ENCODE results near the gene EAF1.
"Not testable (repeated sequence)": the region's sequence is repeated elsewhere in the genome, so short reads cannot be mapped to it uniquely, and the experiment has no call there.

EAF1 gene

DNA sequence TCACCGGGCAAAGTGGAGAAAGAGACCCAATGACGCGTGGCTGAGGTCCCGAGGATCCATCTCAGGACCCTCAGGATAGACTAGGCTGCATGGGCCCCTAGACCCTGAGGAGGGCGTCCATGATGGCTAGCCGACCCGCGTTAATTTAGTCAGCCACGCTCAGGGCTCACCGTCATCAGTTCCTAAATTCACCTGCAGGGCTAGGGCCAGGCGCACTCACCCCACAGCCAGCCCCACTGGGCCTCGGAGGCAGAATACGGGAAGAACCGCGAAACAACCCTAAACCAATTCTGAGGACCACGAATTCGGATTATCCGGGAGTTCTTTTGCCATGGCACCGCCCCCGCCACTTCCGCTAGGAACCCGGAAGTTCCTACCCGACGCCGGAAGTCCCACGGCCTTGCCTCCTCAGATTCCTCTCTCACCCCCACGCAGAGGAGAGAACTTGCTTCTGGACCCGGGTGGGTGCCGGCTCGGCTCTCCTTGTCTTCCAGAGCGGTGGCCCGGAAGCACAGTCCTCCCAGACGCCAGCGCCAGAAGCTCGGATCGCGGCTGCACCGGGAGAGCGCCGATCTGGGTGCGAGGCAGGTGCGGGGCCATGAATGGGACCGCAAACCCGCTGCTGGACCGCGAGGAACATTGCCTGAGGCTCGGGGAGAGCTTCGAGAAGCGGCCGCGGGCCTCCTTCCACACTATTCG, at the start of gene EAF1, which contains the start of gene METTL6:
Gene EAF1 (plus strand): TSS at position 417 of the 699 bp plus-strand sequence. CDS start 182 bp downstream, at position 599.
Gene METTL6 (minus strand): TSS at position 363 of the 699 bp plus-strand sequence. CDS start 1,033 bp downstream, outside the sequence.
- H3K4me1 Mint-ChIP-seq = peaks cover 30 to 56% of the 10 kb centered on the region in 2 donors
- H3K27me3 Mint-ChIP-seq = no peaks in the 10 kb centered on the region
- peaks cover 15 to 36% of the 10 kb centered on the region in 2 donors for H3K36me3 Mint-ChIP-seq
- no peaks in the 10 kb centered on the region for H3K9me3 Mint-ChIP-seq
- ATAC-seq (replicated peaks) = peak; percentile 94 to 96
- peak; percentile 80 for DNase-seq
- H3K27ac Mint-ChIP-seq = peak within 1 kb of the TSS; percentile 99
- peak within 1 kb of the TSS; percentile 96 for H3K4me3 Mint-ChIP-seq

DNA sequence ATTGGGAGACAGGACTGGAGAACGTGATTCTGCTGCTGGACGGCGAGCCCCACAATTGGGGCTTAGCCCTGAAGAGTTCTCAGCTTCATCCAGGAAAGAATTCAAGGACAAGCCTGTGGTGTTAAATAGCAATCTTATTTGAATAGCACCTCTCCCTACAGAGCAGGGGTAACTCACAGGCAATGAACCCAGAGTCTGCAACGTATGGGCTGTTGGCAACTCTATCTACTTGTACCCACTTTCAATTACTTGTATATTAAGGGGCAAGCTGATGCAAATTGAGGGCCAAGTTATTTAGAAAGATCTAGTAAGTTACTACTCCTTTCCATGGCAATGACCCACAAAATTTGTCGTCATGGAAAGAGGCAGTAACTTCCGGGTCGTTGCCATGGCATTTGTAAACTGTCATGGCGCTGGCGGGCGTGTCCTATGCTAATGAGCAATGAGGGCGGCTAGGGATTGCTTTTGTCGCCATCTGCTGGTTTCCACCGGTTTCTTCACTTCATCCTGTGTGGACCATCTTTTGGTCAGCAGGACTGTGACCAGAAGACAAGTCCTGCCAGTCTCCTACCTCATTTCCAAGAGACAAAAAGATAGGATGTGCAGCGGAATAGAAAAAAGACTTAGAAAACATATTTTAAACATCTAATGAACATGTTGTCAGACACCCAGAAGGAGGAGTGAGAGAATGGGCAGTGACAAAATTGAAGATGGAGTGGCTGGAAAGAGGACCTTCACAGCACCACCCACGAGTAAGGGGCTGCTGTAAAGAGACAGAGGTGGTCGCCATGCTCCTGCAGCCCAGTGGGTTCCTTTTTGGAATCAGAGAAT, 49.2 kb upstream of the EAF1 start:
- DNase-seq (peak; percentile 92), ATAC-seq (replicated peaks) (peak; percentile 95 to 98)
- no peak overlapping the region for H3K4me3 Mint-ChIP-seq
- H3K36me3 Mint-ChIP-seq = peaks cover 0 to 3% of the 10 kb centered on the region in 2 donors
- H3K9me3 Mint-ChIP-seq = no peaks in the 10 kb centered on the region
- H3K27ac Mint-ChIP-seq = peak overlapping the region; percentile 85
- H3K27me3 Mint-ChIP-seq = no peaks in the 10 kb centered on the region
- peaks cover 26 to 50% of the 10 kb centered on the region in 2 donors for H3K4me1 Mint-ChIP-seq

DNA sequence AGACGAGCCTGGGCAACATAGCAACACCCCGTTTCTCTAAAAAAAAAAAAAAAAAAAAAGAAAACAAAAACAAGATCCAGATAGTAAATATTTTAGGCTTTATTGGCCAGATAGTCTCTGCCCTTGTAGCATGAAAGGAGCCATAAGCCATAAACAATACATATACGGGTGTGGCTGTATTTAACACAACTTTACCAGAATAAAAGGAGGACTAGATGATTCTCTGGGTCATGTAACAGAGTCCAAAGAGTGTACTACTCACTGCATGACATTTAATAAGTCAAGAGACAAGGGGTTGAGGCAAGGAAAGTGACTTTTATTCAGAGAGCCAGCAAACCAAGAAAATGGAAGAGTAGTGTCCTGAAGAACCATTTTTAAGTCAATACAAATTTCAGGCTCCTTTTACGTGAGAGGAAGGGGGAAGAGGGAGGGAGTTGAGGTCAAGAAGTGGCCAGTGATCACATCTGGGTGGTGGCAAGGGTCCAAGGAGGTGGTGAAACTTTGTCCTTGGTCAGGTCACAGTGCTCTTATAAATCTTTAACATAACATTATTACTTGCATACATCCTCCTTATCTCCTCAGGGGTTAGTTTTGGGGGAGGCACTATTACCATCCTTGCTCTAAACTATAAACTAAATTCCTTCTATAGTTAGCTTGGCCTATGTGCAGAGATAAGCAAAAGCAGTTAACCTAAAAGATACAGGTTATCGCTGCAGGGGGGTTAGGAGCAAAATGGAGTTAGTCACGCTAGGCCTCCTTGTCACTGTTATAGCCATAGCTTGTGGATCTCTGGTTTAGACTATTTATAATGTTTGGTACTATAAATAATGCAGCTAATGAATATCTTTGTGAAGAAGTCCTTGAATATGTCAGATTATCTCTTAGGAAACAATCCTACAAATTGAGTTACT, 46.2 kb upstream of the EAF1 start:
- peaks cover 5 to 10% of the 10 kb centered on the region in 2 donors for H3K36me3 Mint-ChIP-seq
- no peak for ATAC-seq (replicated peaks)
- H3K9me3 Mint-ChIP-seq = peaks cover 5 to 9% of the 10 kb centered on the region in 2 donors

DNA sequence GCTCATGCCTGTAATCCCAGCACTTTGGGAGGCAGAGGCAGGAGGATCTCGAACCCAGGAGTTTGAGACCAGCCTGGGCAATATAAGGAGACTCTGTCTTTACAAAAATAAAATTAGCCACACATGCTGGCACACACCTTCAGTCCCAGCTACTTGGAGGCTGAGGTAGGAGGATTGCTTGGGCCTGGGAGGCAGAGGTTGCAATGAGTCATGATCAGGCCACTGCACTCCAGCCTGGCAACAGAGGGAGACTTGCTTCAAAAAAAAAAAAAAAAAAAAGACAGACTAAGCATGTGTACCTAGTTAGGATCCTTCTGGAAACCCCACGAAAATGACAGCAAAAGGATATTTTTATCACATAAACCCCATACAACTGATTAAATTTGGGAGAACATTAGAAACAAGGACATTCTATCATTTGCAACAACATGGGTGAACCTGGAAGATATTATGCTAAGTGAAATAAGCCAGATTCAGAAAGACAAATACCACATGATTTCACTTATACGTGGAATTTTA, 44.9 kb upstream of the EAF1 start:
- no peak for ATAC-seq (replicated peaks)
- Mint-ChIP-seq H3K4me3 (no peak overlapping the region), H3K9me3 (peaks cover 6 to 9% of the 10 kb centered on the region in 2 donors), H3K36me3 (peaks cover 5 to 18% of the 10 kb centered on the region in 2 donors), H3K27ac (peak overlapping the region; percentile 38), H3K27me3 (no peaks in the 10 kb centered on the region), H3K4me1 (peaks cover 47 to 69% of the 10 kb centered on the region in 2 donors)
- no peak for DNase-seq

More for the DNA sequence above, 46.2 kb upstream of the EAF1 start:
- no peak overlapping the region for H3K4me3 Mint-ChIP-seq
- no peaks in the 10 kb centered on the region for H3K27me3 Mint-ChIP-seq
- H3K4me1 Mint-ChIP-seq = peaks cover 44 to 57% of the 10 kb centered on the region in 2 donors
- no peak for DNase-seq
- no peak overlapping the region for H3K27ac Mint-ChIP-seq

DNA sequence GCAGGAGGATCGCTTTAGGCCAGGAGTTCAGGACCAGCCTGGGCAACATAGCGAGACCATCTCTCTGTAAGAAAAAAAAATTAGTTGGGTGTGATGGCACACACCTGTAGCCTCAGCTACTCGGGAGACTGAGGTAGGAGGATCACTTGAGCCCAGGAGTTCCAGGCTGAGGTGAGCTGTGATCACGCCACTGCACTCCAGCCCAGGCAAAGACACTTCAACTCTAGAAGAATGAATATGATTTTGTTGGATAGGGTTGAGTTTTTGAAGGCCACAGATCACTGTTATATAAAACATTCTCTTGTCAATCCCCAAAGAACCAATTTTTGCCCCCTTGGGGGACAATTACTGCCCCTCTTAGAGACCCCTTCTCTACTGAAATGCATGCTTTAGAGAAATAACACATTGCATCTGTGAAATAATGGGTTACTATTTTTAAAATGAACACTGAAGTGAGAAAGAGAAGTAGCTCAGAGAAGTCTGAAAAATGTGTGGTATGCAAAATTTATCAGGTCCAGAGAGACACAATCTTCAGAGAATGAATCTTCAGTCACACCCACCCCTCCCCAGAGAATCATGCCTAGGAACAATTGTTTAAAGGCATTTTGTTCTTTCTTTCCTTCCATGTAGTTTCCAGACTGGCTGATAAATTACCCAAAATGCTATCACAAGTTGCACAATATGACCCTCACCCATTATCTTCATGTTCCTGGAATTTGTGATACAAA, 42.7 kb upstream of the EAF1 start:
- Mint-ChIP-seq H3K27ac (peak overlapping the region; percentile 87), H3K4me1 (peaks cover 49 to 69% of the 10 kb centered on the region in 2 donors), H3K36me3 (peaks cover 5 to 21% of the 10 kb centered on the region in 2 donors), H3K9me3 (peaks cover 6 to 9% of the 10 kb centered on the region in 2 donors), H3K27me3 (no peaks in the 10 kb centered on the region), H3K4me3 (peak overlapping the region; percentile 57 to 73)
- ATAC-seq (replicated peaks) (peak; percentile 96 to 97), DNase-seq (peak; percentile 33)

DNA sequence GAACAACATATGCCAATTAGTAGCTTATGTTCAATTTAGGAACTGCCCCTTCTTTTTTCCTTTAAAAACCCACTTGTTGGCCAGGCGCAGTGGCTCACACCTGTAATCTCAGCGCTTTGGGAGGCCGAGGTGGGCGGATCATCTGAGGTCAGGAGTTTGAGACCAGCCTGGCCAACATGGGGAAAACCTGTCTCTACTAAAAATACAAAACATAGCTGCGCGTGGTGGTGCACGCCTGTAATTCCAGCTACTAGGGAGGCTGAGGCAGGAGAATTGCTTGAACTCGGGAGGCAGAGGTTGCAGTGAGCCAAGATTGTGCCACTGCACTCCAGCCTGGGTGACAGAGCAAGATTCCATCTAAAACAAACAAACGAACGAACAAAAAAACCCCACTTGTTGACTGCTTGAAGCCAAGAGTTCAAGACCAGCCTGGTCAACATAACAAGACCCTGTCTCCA, 42.1 kb upstream of the EAF1 start:
- Mint-ChIP-seq H3K4me3 (peak overlapping the region in 1 of 2 donors; percentile 49), H3K27ac (peak overlapping the region; percentile 87), H3K4me1 (peaks cover 52 to 69% of the 10 kb centered on the region in 2 donors), H3K36me3 (peaks cover 5 to 21% of the 10 kb centered on the region in 2 donors)
- DNase-seq = peak; percentile 24
- not testable (repeated sequence) for H3K9me3 Mint-ChIP-seq, H3K27me3 Mint-ChIP-seq
- ATAC-seq (replicated peaks) = peak in 1 of 2 donors; percentile 40

DNA sequence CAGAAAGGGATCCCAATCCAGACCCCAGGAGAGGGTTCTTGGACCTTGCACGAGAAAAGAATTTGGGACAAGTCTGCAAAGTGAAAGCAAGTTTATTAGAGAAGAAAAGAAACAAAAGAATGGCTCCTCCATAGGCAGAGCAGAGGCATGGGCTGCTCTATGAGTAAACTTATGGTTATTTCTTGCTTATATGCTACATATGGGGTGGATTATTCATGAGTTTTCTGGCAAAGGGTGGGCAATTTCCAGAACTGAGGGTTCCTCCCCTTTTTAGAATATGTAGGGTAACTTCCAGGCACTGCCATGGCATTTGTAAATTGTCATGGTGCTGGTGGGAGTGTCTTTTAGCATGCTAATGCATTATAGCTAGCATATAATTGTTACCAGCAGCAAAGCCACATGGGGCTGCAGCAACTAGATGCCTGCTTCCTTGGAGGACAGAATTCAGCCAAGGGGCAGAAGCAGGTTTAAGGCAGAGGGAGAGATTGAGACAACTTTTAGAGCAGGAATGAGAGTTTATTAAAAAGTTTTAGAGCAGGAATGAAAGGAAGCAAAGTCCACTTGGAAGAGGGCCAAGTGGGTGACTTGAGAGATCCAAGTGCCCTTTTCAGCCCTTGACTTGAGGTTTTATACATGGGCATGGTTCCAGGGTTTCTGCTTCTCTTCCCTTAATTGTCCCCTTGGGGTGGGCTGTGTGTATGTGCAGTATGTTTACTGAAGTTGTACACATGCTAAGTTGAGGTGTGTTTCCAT, 41.3 kb upstream of the EAF1 start:
- no peak for ATAC-seq (replicated peaks)
- Mint-ChIP-seq H3K36me3 (peaks cover 5 to 21% of the 10 kb centered on the region in 2 donors), H3K27me3 (no peaks in the 10 kb centered on the region), H3K27ac (no peak overlapping the region), H3K9me3 (peaks cover 6 to 9% of the 10 kb centered on the region in 2 donors), H3K4me1 (peaks cover 59 to 75% of the 10 kb centered on the region in 2 donors), H3K4me3 (no peak overlapping the region)
- no peak for DNase-seq

DNA sequence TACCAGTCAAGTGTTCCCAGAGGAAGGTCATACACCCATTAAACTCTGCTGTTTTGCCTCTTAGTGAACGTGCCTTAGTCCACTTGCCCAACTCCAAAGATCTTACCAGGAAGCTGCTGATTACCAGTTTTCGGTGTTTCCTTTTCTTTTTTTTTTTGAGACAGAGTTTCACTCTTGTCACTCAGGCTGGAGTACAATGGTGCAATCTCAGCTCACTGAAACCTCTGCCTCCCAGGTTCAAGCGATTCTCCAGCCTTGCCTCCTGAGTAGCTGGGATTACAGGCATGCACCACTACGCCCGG, 40.8 kb upstream of the EAF1 start:
- not testable (repeated sequence) for H3K4me3 Mint-ChIP-seq; H3K9me3 Mint-ChIP-seq; DNase-seq; H3K27me3 Mint-ChIP-seq; H3K27ac Mint-ChIP-seq; ATAC-seq (replicated peaks)
- H3K36me3 Mint-ChIP-seq = peaks cover 5 to 21% of the 10 kb centered on the region in 2 donors
- peaks cover 56 to 71% of the 10 kb centered on the region in 2 donors for H3K4me1 Mint-ChIP-seq

DNA sequence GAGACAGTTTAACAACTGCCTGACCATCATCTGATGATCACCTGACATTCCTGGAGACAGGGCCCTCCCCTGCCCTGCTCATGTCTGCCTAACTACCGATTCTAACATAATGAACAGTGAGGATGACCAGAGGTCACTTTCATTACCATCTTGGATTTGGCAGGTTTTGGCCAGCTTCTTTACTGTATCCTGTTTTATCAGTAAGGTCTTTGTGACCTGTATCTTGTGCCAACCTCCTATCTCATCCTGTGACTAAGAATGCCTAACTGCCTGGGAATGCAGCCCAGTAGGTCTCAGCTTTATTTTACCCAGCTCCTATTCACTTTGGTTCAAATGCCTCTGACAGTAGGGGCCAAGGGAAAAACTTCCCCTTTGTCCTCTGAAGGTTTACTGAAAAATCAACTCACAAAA, 40.2 kb upstream of the EAF1 start:
- ATAC-seq (replicated peaks) = no peak
- DNase-seq = no peak
- peaks cover 56 to 68% of the 10 kb centered on the region in 2 donors for H3K4me1 Mint-ChIP-seq
- H3K27me3 Mint-ChIP-seq = no peaks in the 10 kb centered on the region
- H3K4me3 Mint-ChIP-seq = no peak overlapping the region
- H3K9me3 Mint-ChIP-seq = peaks cover 6 to 9% of the 10 kb centered on the region in 2 donors
- peaks cover 5 to 20% of the 10 kb centered on the region in 2 donors for H3K36me3 Mint-ChIP-seq
- H3K27ac Mint-ChIP-seq = peak overlapping the region; percentile 14

DNA sequence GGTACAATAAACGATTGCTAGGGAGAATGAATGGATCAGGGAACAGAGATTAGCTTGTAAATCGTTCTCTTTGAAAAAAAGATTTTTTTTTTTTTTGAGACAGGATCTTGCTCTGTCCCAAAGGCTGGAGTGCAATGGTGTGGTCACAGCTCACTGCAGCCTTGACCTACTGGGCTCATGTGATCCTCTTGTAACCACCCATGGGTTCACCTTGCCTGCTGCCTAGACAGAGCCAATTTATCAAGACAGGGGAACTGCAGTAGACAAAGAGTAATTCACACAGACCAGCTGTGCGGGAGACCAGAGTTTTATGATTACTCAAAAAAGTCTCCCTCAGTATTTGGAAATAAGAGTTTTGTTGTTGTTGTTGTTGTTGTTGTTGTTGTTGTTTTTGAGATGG, 39.7 kb upstream of the EAF1 start:
- Mint-ChIP-seq H3K9me3 (peaks cover 6 to 9% of the 10 kb centered on the region in 2 donors), H3K36me3 (peaks cover 5 to 18% of the 10 kb centered on the region in 2 donors), H3K4me1 (peaks cover 50 to 63% of the 10 kb centered on the region in 2 donors), H3K27me3 (no peaks in the 10 kb centered on the region), H3K4me3 (no peak overlapping the region), H3K27ac (peak overlapping the region; percentile 17)
- DNase-seq = no peak
- ATAC-seq (replicated peaks) = no peak

DNA sequence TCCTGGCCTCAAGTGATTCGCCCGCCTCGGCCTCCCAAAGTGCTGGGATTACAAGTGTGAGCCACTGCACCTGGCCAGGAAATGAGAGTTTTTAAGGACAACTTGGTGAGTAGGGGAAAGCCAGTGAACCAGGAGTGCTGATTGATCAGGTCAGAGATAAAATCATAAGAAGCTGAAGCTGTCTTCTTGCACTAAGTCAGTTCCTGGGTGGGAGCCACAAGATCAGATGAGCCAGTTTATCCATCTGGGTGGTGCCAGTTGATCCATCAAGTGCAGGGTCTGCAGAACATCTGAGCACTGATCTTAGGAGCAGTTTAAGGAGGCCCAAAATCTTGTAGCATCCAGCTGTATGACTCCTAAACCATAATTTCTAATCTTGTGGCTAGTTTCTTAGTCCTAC, 39.1 kb upstream of the EAF1 start:
- peaks cover 53 to 66% of the 10 kb centered on the region in 2 donors for H3K4me1 Mint-ChIP-seq

DNA sequence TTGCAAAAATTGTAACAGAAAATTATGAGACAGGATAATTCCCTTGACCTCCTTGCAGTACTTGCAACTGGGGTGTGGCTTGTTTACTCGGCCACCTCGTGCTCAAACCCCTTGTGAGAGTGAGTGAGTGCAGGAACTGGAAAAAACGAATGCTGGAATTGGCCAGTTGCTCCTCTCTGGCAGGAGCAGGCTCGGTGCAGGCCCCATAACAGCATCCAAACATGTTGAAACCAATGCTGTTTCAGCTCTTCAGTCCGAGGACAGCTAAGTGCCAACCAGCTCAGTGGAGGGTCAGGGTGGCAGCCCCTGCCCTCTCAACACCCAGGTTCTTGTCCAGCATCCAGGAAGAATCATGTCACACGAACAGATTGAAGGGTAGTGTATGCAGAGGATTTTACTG, 36.9 kb upstream of the EAF1 start:
- H3K4me3 Mint-ChIP-seq = peak overlapping the region in 1 of 2 donors; percentile 1
- H3K4me1 Mint-ChIP-seq = peaks cover 37 to 56% of the 10 kb centered on the region in 2 donors
- H3K27ac Mint-ChIP-seq = no peak overlapping the region
- H3K9me3 Mint-ChIP-seq = peaks cover 6 to 7% of the 10 kb centered on the region in 2 donors
- ATAC-seq (replicated peaks) = peak in 1 of 2 donors; percentile 22
- H3K27me3 Mint-ChIP-seq = no peaks in the 10 kb centered on the region
- H3K36me3 Mint-ChIP-seq = peaks cover 5 to 22% of the 10 kb centered on the region in 2 donors
- no peak for DNase-seq

More for the DNA sequence above, 39.1 kb upstream of the EAF1 start:
- not testable (repeated sequence) for DNase-seq; ATAC-seq (replicated peaks); H3K27me3 Mint-ChIP-seq; H3K9me3 Mint-ChIP-seq; H3K4me3 Mint-ChIP-seq; H3K27ac Mint-ChIP-seq
- H3K36me3 Mint-ChIP-seq = peaks cover 5 to 18% of the 10 kb centered on the region in 2 donors

Measured in stimulated activated naive B cell treated with anti-CD40 and anti-IgM and Interleukin-4, amounts not matched to agents 10 μg/mL and 1 μg/mL and 100 μg/mL, for 72 hours (primary cell).